GM19240 (cell line): ENCODE data around the gene CAMTA1.
"Not testable (repeated sequence)": the region's sequence is repeated elsewhere in the genome, so short reads cannot be mapped to it uniquely, and the experiment has no call there.

ENCODE experiments used
- DNase-seq: peaks from one replicate; pipeline ENCODE4 v3.0.0; 2011; ENCODE audit warnings: low spot score; ENCODE audit not compliant: insufficient read length

Gene CAMTA1

GRCh38 chr1:7356079-7356478, 570.8 kb downstream of the CAMTA1 start:
- no peak for DNase-seq

DNA sequence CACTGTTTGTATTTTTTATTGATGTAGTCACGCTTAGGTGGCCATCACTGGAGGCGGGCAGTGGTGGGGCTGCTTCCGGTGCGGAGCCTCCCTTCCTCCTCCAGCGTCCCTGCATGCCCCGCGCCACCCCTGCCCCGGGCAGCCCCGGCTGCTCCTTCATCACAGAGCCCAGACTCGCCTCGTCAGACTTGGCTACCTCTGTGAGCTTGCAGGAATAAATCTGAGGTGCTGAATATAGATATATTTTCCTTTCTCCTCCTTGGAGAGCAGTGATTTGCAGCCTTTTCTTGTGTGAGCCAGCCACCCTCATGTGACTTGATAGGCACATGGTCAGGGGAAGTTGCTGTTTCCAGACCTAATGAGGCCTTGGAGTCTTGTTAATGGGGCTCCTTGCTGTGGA, 573.2 kb downstream of the CAMTA1 start:
- no peak for DNase-seq

DNA sequence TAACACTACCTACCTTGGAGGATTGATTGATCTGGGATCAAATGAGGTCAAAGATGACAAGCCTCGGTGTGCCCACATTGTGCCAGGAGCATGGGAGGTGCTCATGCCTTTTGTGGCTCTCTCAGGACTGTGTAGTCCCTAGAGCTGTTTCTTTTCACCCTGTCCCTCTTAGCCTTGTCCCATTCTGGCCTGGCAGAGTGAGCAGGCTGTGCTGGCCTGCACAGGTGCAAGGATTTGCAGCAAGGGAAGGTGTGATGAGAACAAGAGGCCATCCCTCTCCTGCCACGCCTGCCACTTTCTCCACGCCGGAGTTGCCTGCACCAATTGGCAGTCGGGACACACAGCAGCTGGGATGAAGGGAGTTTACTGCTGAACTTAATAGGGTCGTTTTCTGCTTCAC, 575.3 kb downstream of the CAMTA1 start:
- no peak for DNase-seq

DNA sequence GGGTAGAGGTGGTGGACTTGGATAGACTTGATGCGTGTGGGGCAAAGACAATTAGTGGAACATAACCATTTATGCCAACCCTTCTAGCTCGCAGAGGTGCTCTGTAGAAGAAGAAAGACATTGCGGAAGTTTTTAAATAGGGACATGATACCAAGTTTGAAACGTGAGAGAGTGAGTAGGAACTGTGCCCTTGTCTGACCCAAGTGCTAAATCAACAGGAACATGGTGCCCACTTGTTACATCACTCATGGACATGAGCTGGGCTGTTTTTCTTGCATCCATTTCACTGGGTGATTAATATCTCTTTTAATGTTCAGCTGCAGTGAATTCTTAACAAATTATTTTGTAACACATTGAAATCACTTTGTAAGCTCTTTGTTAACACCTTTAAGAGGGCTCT, 577.7 kb downstream of the CAMTA1 start:
- no peak for DNase-seq

- DNase-seq: no peak
Measured at GRCh38 chr1:7363450-7363849, 578.2 kb downstream of the CAMTA1 start.

GRCh38 chr1:7365706-7366105, 580.5 kb downstream of the CAMTA1 start:
- DNase-seq: no peak

DNA sequence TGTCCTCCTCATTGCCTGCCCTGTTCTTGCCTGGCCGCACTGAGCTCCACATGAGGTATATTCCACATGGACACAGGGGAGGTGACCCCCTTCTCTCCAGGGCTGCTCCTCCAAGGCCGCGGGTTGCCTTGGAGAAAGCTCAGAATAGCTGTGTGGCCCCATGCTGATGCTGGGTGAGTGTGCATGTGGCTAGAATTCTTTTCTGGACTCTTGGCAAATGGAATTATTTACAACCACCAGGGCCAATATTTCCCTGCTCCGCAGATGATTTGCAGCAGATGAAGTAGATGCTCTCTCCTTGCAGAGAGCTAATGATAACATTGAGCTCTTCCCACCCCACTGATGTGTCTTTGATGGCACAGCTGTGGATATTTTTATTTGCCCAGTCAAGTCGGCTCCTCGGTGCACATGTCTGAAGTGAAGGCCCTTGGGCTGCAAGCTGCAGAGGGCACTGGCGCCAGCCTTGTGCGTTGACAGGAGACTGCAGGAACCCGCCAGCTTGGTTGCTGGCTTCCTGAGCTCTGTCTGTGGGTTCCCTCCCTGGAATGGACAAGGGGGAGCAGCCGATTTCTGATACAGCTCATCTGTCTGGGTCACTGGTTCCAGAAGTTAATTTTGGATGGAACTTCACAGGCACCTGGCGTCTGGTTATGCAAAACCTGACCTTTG, 581.2 kb downstream of the CAMTA1 start:
- no peak for DNase-seq

DNA sequence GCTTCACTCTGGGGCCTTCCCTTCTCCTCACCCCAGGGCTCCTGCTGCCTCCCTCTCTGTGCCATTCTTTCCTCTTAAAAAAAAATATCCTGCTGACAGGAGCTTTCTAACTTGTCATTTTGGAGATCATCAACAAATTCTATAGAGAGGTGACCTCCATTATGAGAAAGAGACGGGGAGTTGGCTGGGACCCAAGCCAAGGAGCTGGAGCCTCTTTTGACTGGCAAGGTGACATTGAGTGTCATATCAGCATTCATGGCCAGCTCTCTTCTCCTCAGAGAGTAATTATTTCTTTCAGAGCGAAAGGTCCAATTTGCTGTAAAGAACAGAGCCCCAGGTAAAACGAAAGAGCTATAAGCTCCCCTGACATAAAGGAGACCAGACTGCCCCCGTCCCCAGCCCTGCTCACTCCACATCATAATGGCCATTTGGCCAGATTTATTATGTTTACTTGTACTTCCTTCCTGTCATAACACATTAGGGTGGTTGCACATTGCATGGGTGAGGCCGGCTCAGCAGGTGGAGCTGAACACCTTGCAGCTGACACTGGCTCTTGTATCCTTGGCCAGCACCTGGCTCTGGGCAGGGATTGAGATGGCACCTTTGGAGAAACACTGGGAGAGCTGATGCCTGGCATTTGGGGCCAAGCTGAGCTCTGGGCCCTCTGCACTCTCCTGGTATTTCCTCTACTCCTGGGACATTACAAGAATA, 581.9 kb downstream of the CAMTA1 start:
- DNase-seq: no peak

GRCh38 chr1:7369866-7370265, 584.6 kb downstream of the CAMTA1 start:
- DNase-seq: no peak

DNA sequence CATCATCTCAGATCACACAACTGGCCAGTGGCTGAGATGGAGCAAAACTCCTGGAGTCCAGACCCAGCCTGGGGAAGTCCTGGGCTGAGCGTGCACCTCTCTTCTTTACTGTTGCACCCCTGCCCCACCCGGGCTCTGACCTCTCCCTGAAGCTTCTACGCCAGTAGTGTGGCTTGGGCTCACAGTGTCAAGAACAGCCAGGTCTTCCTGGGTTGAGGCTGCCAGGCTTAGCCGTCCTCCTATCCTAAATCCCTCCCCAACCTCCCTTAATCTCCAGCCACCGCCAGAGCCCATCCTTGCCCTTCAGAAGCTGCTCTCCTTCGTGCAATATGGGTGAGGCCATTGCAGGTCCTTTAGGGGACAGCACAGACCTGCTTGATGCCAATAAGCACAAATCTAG, 586.7 kb downstream of the CAMTA1 start:
- DNase-seq: no peak

DNA sequence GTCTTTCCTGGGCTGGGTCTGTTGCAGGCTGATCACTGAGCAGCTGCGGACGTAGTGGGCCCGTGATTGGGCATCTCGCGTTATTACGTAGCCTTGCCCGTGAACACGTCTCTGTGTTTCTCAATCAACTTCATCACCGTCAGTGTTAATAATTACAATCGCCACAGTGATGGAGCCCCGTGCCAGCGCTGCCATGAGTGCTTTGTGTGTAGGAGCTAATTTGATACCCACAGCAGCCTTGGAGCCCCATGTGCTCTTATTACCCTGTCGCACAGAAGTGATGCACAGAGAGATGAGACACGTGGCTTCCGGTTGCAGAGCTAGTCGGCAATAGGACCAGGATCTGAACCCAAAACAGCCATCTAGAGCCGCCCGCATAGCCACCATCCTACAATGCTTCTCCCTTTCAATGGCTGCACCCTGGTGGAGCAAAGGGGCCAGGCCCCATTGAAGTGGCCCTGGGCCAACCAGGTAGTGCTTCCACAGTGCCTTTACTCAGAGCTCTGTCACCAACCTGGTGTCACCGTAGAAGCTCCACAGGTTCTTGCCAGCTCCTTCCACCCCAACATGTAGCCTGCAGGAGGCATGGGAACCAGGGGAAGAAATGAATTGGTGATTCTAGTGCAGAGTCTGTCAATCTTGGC, 587.3 kb downstream of the CAMTA1 start:
- DNase-seq: no peak

GRCh38 chr1:7373251-7373650, 588.0 kb downstream of the CAMTA1 start:
- no peak for DNase-seq

GRCh38 chr1:7373876-7374562, 588.8 kb downstream of the CAMTA1 start:
- no peak for DNase-seq

- no peak for DNase-seq
Measured at GRCh38 chr1:7374563-7375160, 589.4 kb downstream of the CAMTA1 start.

- no peak for DNase-seq
Measured at GRCh38 chr1:7375329-7375728, 590.1 kb downstream of the CAMTA1 start.

DNA sequence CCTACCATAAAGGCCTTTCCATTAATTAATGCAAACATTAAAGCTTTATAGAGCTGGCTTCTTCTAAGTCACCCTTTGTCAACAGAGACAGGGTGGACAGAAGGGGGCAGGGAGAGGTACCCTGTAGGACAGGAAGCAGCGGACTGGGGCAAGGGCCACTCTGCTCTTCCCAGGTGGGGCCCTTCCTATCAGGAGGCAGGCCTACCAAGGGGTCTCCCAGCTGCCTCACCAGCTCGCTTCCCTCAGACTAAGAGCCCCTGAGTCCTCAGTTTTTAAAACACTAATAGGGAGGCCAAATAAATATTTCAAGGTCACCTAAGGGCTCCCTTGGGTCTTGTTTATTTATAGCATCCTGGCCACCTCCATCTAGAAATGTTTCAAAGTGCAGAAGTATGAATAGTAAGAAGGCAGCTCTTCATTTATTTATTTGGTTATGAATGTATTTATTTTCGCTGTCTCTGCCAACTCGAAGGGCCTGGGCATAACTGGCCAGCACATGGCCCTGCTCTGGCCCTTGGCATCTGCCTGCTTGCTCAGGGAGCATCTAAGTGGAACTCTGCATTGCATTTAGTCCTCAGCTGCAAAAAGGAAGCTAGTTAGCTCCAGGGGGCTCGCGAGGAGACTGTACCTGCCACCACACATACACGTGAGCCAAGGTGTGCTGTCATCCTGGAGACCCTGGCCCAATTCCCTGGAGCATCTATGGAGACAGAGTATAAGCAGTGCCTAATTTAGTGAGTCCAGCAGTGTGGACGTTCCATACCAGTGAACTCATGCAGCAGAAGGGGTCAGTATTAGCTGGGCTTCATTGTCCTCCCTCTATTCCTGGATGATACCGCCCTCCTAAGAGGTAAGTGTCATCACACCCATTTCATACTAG, 590.8 kb downstream of the CAMTA1 start:
- no peak for DNase-seq

- no peak for DNase-seq
Measured at GRCh38 chr1:7376676-7377075, 591.4 kb downstream of the CAMTA1 start.

- DNase-seq: no peak
Measured at GRCh38 chr1:7378346-7379130, 593.3 kb downstream of the CAMTA1 start.

GRCh38 chr1:7379441-7379971, 594.3 kb downstream of the CAMTA1 start:
- no peak for DNase-seq

DNA sequence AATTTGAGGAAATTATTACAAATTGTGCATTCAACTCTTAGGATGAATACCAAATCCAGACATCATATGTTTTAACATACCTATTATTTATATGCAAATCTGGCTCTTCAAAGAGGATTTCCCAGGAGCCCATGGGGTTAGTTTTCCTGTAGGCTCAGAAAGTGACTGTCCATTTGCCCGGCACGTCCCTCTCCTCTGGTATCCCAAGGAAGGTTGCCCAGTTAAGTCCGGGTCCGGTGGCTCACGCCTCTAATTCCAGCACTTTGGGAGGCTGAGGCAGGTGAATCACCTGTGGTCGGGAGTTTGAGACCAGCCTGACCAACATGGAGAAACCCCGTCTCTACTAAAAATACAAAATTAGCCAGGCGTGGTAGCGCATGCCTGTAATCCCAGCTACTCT, 594.8 kb downstream of the CAMTA1 start:
- DNase-seq: not testable (repeated sequence)
